IMR-90 (cell line): ENCODE results near the gene DZIP1L.

Experiments
- BHLHE40 ChIP-seq: fragments of 150-350 bp; IDR thresholded peaks from 2 replicates; pipeline ENCODE4 v1.6.1; 2016; ENCODE audit warnings: mild to moderate bottlenecking, low read depth, low read length
- CEBPB ChIP-seq: IDR thresholded peaks from 2 replicates; pipeline ENCODE4 v1.6.1; 2012; ENCODE audit warnings: low read depth, low read length, improper control_type of control experiment
- CHD1 ChIP-seq: IDR thresholded peaks from 2 replicates; pipeline ENCODE4 v1.6.1; 2012; ENCODE audit warnings: low read depth, low read length, improper control_type of control experiment
- FOS ChIP-seq: fragments of 150-350 bp; IDR thresholded peaks from 2 replicates; pipeline ENCODE4 v1.6.1; 2016; ENCODE audit warnings: low read depth, low read length
- MAFK ChIP-seq: IDR thresholded peaks from 2 replicates; pipeline ENCODE4 v1.6.1; 2012; ENCODE audit warnings: low read depth, low read length, improper control_type of control experiment
- MAZ ChIP-seq: IDR thresholded peaks from 2 replicates; pipeline ENCODE4 v1.6.1; 2012; ENCODE audit warnings: low read depth, mild to moderate bottlenecking, low read length, improper control_type of control experiment, moderate library complexity, borderline replicate concordance
- MXI1 ChIP-seq: IDR thresholded peaks from 2 replicates; pipeline ENCODE4 v1.6.1; 2012; ENCODE audit warnings: low read depth, mild to moderate bottlenecking, low read length, moderate library complexity, borderline replicate concordance
- POLR2A ChIP-seq: IDR thresholded peaks from 2 replicates; pipeline ENCODE4 v1.6.1; 2012; ENCODE audit warnings: mild to moderate bottlenecking, low read depth, low read length
- RAD21 ChIP-seq: IDR thresholded peaks from 2 replicates; pipeline ENCODE4 v1.6.1; 2012; ENCODE audit warnings: low read length, improper control_type of control experiment
- RCOR1 ChIP-seq: IDR thresholded peaks from 2 replicates; pipeline ENCODE4 v1.6.1; 2012; ENCODE audit warnings: mild to moderate bottlenecking, low read length, improper control_type of control experiment; ENCODE audit not compliant: insufficient replicate concordance
- RFX5 ChIP-seq: IDR thresholded peaks from 2 replicates; pipeline ENCODE4 v1.8.0; 2012; ENCODE audit warnings: low read depth, mild to moderate bottlenecking, low read length, moderate library complexity
- SMC3 ChIP-seq: fragments of 150-350 bp; IDR thresholded peaks from 2 replicates; pipeline ENCODE4 v1.6.1; 2016; ENCODE audit warnings: low read depth, mild to moderate bottlenecking, antibody characterized with exemption, low read length, moderate library complexity
- TF ChIP-seq, protein P1 (sequence below): conservative IDR thresholded peaks from 2 replicates; pipeline ENCODE4 v1.5.1; 2012; ENCODE audit warnings: mild to moderate bottlenecking, low read depth, low read length, improper control_type of control experiment
- TF ChIP-seq, protein P2 (sequence below): fragments of 150-350 bp; IDR thresholded peaks from 2 replicates; pipeline ENCODE4 v1.6.1; 2017; ENCODE audit warnings: mild to moderate bottlenecking, antibody characterized with exemption, low read length, low read depth

GRCh38 chr3:138084196-138084595 lies 31.2 kb downstream of the DZIP1L start:
- TF ChIP-seq, protein P1, sequence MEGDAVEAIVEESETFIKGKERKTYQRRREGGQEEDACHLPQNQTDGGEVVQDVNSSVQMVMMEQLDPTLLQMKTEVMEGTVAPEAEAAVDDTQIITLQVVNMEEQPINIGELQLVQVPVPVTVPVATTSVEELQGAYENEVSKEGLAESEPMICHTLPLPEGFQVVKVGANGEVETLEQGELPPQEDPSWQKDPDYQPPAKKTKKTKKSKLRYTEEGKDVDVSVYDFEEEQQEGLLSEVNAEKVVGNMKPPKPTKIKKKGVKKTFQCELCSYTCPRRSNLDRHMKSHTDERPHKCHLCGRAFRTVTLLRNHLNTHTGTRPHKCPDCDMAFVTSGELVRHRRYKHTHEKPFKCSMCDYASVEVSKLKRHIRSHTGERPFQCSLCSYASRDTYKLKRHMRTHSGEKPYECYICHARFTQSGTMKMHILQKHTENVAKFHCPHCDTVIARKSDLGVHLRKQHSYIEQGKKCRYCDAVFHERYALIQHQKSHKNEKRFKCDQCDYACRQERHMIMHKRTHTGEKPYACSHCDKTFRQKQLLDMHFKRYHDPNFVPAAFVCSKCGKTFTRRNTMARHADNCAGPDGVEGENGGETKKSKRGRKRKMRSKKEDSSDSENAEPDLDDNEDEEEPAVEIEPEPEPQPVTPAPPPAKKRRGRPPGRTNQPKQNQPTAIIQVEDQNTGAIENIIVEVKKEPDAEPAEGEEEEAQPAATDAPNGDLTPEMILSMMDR = no peak
- no peak for TF ChIP-seq RAD21
- no peak for TF ChIP-seq POLR2A
- TF ChIP-seq SMC3 = no peak
- TF ChIP-seq FOS = no peak
- TF ChIP-seq RCOR1 = no peak
- TF ChIP-seq MAFK = no peak
- TF ChIP-seq RFX5 = no peak
- no peak for TF ChIP-seq MAZ
- TF ChIP-seq MXI1 = no peak
- no peak for TF ChIP-seq BHLHE40
- no peak for TF ChIP-seq CEBPB
- TF ChIP-seq, protein P2, sequence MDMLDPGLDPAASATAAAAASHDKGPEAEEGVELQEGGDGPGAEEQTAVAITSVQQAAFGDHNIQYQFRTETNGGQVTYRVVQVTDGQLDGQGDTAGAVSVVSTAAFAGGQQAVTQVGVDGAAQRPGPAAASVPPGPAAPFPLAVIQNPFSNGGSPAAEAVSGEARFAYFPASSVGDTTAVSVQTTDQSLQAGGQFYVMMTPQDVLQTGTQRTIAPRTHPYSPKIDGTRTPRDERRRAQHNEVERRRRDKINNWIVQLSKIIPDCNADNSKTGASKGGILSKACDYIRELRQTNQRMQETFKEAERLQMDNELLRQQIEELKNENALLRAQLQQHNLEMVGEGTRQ = no peak
- TF ChIP-seq CHD1 = no peak
